IgD-negative memory B cell (primary cell): ENCODE data around the gene PPARG. TPM values are rescaled to one million over a fixed set of nuclear protein-coding genes. Genes with fewer than 3 reads are reported as not detected.
"Not testable (repeated sequence)": the region's sequence is repeated elsewhere in the genome, so short reads cannot be mapped to it uniquely, and the experiment has no call there.

ENCODE experiments used
- H3K27ac Mint-ChIP-seq, 3 donors: one replicate each; pipeline ENCODE4 v1.8.0; 2020 to 2022; ENCODE audit warnings: mild to moderate bottlenecking in 3 of 3, mixed read lengths in 3 of 3, moderate library complexity in 1 of 3
- H3K27me3 Mint-ChIP-seq: one replicate; pipeline ENCODE4 v1.8.0; 2021; ENCODE audit warnings: mixed read lengths
- H3K36me3 Mint-ChIP-seq: one replicate; pipeline ENCODE4 v1.8.0; 2020; ENCODE audit warnings: mild to moderate bottlenecking, mixed read lengths
- H3K4me1 Mint-ChIP-seq, 3 donors: one replicate each; pipeline ENCODE4 v1.8.0; 2020 to 2022; ENCODE audit warnings: mixed read lengths in 3 of 3, mild to moderate bottlenecking in 1 of 3
- H3K4me3 Mint-ChIP-seq, 4 donors: one replicate each; pipeline ENCODE4 v1.8.0; 2020 to 2022; ENCODE audit warnings: mild to moderate bottlenecking in 4 of 4, mixed read lengths in 4 of 4, moderate library complexity in 3 of 4
- H3K9me3 Mint-ChIP-seq, 3 donors: one replicate each; pipeline ENCODE4 v1.8.0; 2020 to 2021; ENCODE audit warnings: mixed read lengths in 3 of 3, mild to moderate bottlenecking in 1 of 3
- polyA plus RNA-seq: library from polyadenylated mRNA; unstranded; fragments of 300-500 nt; fragmentation: Illumina TruSeq; gene quantifications from one replicate; pipeline ENCODE4 v1.2.3, GENCODE V29; 2021

The PPARG gene
- polyA plus RNA-seq, 1 donor from 2014 or later = not detected

DNA sequence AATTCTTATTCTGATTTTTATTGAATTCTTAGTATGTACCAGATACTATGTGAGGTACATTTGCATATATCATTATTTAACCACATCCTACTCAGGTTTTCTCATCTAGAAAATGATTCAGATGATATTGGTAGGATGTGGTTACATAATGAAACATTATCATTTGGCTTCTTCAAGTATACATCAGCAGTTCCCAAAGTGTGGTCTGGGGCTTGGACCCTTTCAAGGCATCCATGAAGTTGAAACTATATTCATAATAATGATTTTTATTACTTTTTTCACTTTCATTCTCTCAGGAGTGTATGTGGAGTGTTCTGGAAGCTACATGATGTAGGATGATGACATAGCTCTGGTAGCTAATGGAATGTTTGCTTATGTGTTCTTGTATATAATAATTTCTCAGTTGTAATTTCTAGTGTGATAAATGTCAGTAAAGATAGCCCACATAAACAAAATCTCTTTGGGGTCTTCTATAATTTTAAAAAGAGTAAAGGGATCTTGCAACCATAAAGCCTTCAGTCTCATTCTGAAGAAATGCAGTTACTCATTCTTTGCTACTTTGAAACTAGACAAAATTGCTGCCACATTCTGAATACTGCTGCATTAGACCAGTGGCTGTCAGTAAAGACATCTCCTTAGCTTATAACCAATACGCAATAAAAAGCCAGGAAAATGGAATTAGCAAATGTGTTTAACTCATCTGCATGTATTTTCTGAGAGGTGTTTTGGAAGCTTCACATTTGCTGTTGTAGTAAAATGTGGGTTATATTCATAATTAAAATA lies 95.8 kb downstream of the PPARG start:
- Mint-ChIP-seq H3K36me3 (no peaks in the 10 kb centered on the region), H3K27me3 (peaks cover 6% of the 10 kb centered on the region), H3K27ac (no peak overlapping the region), H3K9me3 (peaks cover 1 to 3% (median 1%) of the 10 kb centered on the region in 3 donors), H3K4me3 (no peak overlapping the region), H3K4me1 (peaks cover 8 to 11% (median 9%) of the 10 kb centered on the region in 3 donors)

DNA sequence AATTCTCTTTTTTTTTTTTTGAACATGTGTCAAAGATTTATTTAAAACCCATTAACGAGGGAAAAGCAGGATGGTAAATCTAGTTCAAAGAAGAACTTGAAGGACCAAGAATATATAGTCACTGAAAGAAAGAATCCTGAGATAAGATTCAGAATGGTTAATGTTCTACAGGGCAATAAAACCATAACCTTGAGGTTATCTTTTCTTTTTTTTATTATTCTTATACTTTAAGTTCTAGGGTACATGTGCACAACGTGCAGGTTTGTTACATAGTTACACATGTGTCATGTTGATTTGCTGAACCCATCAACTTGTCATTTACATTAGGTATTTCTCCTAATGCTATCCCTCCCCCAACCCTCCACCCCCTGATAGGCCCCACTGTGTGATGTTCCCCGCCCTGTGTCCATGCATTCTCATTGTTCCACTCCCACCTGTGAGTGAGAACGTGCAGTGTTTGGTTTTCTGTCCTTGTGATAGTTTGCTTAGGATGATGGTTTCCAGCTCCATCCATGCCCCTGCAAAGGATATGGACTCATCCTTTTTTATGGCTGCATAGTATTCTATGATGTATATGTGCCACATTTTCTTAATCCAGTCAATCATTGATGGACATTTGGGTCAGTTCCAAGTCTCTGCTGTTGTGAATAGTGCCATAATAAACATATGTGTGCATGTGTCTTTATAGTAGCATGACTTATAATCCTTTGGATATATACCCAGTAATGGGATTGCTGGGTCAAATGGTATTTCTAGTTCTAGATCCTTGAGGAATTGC lies 97.8 kb downstream of the PPARG start:
- not testable (repeated sequence) for H3K4me3 Mint-ChIP-seq, H3K27me3 Mint-ChIP-seq, H3K9me3 Mint-ChIP-seq, H3K36me3 Mint-ChIP-seq, H3K27ac Mint-ChIP-seq, H3K4me1 Mint-ChIP-seq

DNA sequence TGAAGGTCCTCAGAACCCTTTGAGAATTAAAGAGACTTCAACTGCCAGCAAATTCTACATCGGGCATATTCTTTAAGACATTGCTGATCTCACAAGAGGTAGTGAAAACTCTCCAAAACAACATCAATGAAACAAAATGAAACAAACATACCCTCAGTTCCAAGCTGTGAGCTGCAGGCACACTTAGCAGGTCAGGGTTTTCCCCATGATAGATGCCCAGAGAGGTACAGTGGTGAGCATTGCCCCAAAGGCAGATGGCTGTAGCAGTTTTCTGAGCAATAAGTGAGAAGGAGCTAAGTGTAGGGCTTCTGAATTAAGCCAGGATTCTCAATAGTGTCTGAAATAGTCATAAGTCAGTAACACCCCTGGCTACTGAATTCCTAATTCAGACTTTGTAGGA lies 99.3 kb downstream of the PPARG start:
- H3K36me3 Mint-ChIP-seq = no peaks in the 10 kb centered on the region
- peaks cover 1 to 3% (median 1%) of the 10 kb centered on the region in 3 donors for H3K9me3 Mint-ChIP-seq
- H3K4me1 Mint-ChIP-seq = peaks cover 0 to 4% (median 0%) of the 10 kb centered on the region in 3 donors
- no peak overlapping the region for H3K27ac Mint-ChIP-seq
- no peak overlapping the region for H3K4me3 Mint-ChIP-seq
- peaks cover 6% of the 10 kb centered on the region for H3K27me3 Mint-ChIP-seq

DNA sequence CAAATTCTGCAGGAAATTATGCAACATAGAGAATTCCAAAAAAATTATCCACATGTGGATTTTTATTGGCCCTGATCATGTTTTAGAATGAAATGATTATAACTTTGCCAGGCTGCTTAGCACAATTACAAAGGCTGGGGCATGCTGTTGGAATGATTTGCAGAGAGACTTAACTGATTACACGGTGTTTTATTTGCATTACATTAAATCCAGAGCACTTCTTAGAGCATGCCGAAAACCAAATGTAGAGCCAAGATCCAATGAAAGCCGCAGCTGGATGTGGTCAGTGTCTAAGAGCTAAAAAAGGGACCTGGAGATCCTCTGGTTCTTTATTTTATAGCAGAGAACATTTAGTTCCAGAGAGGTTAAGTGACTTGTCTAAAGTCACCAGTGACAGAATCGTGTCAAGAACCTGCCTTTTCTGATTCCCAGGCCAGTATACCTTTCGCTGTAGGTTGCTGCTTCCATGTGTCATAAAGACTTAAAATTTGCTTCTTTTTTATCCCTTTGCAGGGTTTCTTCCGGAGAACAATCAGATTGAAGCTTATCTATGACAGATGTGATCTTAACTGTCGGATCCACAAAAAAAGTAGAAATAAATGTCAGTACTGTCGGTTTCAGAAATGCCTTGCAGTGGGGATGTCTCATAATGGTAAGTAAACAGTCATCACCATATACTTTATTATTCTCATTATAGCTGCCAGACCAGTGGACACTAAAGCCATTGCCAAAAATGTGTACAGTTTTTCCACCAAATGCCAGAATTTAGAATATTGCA lies 103.4 kb downstream of the PPARG start:
- peaks cover 0 to 3% (median 1%) of the 10 kb centered on the region in 3 donors for H3K9me3 Mint-ChIP-seq
- H3K27ac Mint-ChIP-seq = no peak overlapping the region
- H3K4me3 Mint-ChIP-seq = no peak overlapping the region
- peaks cover under 1% of the 10 kb centered on the region for H3K27me3 Mint-ChIP-seq
- H3K36me3 Mint-ChIP-seq = no peaks in the 10 kb centered on the region
- peaks cover 5 to 22% (median 12%) of the 10 kb centered on the region in 3 donors for H3K4me1 Mint-ChIP-seq

DNA sequence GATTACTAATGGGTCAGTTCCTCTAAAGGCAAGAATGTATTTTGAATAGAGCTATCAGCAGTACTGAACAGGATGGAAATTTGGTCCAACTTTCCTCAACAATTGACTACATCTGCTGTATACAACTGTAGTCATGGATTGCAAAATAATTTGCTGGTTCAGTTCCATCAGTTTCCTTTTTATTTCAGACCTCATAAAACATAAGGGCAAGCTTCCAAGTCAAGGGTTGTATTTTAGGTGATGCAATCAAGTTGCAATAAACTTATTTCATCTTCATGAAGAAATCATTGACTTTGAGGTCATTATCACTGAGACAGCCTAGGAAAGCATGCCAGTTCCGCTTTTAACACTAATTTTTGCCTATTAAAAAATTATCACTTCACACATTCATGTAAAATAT lies 105.0 kb downstream of the PPARG start:
- Mint-ChIP-seq H3K27ac (no peak overlapping the region), H3K9me3 (no peaks in the 10 kb centered on the region), H3K27me3 (no peaks in the 10 kb centered on the region), H3K4me3 (no peak overlapping the region), H3K4me1 (peaks cover 12 to 31% (median 22%) of the 10 kb centered on the region in 3 donors), H3K36me3 (no peaks in the 10 kb centered on the region)

DNA sequence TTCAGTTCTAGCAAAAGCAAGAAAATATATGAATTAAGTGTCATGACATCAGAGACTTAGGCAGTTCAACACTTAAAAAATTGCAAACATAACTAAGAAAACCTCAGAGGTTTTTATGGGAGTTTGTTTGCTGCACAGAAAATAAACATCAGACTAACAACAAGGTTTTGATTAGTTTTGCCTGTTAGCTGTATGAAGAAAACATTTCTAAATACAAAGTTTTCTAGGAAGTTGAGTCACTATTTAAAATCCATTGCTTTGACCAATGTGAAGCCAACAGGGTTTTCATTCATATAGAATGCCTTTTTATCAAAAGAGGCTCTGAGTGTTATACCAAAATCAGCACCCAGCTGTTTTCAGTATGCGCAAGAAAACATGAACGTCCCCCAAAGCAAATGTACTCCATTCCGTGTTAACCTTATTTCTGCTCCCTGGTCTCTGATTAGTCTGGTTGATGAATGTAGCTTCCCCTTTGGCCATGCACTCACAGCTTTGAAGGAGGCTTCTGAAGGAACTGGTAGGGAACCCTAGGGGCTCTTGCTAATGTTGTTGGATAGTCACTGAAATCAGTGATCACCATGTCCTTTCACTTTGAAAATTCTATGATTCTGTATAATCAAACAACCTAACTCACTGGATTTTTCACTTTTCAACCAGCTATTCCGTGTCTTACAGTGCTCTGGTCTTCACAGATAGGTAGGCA lies 105.8 kb downstream of the PPARG start:
- Mint-ChIP-seq H3K36me3 (no peaks in the 10 kb centered on the region), H3K4me3 (peak overlapping the region; percentile 69 to 87 (median 82)), H3K27ac (peak overlapping the region in 1 of 3 donors; percentile 27), H3K4me1 (peaks cover 15 to 32% (median 25%) of the 10 kb centered on the region in 3 donors), H3K27me3 (no peaks in the 10 kb centered on the region), H3K9me3 (no peaks in the 10 kb centered on the region)

DNA sequence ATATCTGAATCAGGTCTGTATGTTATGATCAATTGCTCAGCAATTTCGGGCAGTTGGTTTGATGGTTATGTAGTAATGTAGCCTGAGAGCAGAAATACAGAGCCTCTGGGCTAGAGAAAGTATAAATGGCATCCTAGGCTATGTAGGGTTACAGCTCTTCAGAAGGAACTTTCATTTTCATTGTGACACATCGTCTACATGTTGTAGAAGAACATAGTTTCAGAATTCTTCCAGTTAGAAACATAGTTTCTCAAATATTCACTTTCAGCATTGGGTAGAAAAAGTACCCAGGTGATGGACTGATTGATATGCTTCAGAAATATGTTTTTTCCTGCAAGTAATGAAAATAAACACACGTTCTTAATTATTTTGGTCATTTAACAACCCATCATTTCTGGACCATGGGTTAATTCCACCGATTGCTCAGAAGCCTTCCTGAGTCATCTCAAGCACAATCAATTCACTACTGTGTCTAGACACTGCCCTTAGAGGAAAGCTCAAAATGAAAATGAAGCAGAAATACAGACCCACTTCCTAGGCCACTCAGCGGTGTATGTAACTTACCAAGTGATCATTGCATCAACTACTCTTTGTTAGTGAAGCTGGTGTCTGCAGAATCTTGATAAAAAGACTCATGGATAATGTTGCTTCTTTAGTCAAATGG lies 106.6 kb downstream of the PPARG start:
- Mint-ChIP-seq H3K27me3 (no peaks in the 10 kb centered on the region), H3K27ac (peak overlapping the region in 2 of 3 donors; percentile 8 to 41), H3K9me3 (no peaks in the 10 kb centered on the region), H3K4me3 (peak overlapping the region; percentile 69 to 87 (median 82)), H3K36me3 (no peaks in the 10 kb centered on the region), H3K4me1 (peaks cover 16 to 36% (median 31%) of the 10 kb centered on the region in 3 donors)

DNA sequence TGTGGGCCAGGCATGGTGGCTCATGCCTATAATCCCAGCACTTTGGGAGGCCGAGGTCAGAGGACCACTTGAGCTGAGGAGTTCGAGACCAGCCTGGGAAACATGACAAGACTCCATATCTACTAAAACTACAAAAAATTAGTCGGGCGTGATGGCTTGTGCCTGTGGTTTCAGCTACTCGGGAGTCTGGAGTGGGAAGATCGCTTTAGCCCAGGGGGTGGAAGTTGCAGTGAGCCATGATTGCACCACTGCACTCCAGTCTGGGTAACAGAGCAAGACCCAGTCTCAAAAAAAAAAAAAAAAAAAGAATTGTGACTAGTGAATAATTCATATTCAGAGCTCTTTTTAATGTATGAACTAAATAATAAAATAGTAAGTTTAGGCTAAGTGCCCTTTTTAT lies 107.6 kb downstream of the PPARG start:
- H3K27me3 Mint-ChIP-seq = no peaks in the 10 kb centered on the region
- peaks cover 24 to 44% (median 39%) of the 10 kb centered on the region in 3 donors for H3K4me1 Mint-ChIP-seq
- no peaks in the 10 kb centered on the region for H3K9me3 Mint-ChIP-seq
- no peak overlapping the region for H3K27ac Mint-ChIP-seq
- H3K36me3 Mint-ChIP-seq = no peaks in the 10 kb centered on the region
- no peak overlapping the region for H3K4me3 Mint-ChIP-seq

DNA sequence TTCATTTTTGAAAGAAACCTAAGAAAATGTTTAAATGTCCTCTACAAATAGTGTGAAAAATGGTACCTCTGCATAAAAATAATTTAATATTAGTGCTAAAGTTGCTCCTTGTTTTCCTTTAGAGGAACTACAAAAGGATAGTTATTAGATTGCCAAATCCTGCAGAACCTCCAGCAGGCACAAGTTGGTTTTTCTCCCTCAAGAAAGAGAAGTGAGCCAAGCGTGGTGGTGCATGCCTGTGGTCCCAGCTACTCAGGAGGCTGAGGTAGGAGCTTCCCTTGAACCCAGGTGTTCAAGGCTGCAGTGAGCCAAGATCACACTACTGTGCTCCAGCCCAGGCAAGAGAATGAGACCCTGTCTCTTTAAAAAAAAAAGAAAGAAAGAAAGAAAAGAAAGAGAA lies 110.4 kb downstream of the PPARG start:
- Mint-ChIP-seq H3K9me3 (no peaks in the 10 kb centered on the region), H3K4me1 (peaks cover 24 to 43% (median 39%) of the 10 kb centered on the region in 3 donors), H3K4me3 (peak overlapping the region in 1 of 4 donors; percentile 35), H3K36me3 (no peaks in the 10 kb centered on the region), H3K27ac (no peak overlapping the region), H3K27me3 (no peaks in the 10 kb centered on the region)

DNA sequence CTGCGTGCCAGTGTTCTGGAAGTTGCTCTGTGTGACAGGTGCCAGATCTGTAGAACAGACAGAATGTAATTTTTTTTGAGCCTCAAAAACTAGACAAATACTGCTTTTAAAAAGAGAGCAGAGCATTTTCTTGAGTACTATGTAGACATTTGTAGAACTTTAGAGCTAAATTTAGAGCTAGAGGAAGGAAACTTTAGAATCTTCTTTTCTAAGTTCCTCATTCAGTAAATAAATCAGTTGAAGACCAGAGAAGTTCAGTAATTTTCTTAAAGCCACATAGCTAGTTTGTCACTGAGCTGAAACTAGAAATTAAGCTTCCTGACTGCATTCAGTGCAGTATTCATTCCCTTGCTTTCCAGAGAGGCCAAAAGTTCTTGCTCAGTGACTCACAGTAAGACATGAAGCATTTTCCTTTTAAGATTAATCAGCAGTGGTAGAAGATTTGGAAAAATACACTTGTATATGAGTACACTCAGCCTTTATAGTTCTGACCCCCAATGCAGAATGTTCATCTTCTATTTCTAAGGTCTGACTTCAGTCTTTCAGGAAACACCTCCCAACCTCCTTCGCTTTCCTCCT lies 111.8 kb downstream of the PPARG start:
- Mint-ChIP-seq H3K27ac (peak overlapping the region in 1 of 3 donors; percentile 54), H3K36me3 (no peaks in the 10 kb centered on the region), H3K9me3 (no peaks in the 10 kb centered on the region), H3K4me1 (peaks cover 20 to 28% (median 27%) of the 10 kb centered on the region in 3 donors), H3K4me3 (peak overlapping the region in 3 of 4 donors; percentile 28 to 84 (median 65)), H3K27me3 (no peaks in the 10 kb centered on the region)

DNA sequence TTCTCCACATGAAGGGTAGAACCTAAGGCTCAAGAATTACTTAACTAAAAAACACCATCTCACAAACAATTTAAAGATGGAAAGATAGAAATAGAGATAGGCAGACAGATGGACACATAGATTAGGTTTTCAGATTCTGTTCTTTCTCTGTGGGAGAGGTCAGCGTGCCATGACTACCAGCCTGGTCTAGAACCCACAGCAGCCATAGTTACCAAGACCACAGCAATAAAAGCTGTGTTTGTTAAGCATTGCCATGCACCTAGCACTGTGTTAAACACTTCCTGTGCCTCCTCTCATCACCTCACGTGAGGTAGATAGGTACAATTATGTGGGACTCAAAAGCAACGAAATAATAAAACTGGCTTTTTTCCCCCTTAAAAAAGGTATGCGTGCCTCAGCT lies 112.3 kb downstream of the PPARG start:
- H3K27ac Mint-ChIP-seq = no peak overlapping the region

DNA sequence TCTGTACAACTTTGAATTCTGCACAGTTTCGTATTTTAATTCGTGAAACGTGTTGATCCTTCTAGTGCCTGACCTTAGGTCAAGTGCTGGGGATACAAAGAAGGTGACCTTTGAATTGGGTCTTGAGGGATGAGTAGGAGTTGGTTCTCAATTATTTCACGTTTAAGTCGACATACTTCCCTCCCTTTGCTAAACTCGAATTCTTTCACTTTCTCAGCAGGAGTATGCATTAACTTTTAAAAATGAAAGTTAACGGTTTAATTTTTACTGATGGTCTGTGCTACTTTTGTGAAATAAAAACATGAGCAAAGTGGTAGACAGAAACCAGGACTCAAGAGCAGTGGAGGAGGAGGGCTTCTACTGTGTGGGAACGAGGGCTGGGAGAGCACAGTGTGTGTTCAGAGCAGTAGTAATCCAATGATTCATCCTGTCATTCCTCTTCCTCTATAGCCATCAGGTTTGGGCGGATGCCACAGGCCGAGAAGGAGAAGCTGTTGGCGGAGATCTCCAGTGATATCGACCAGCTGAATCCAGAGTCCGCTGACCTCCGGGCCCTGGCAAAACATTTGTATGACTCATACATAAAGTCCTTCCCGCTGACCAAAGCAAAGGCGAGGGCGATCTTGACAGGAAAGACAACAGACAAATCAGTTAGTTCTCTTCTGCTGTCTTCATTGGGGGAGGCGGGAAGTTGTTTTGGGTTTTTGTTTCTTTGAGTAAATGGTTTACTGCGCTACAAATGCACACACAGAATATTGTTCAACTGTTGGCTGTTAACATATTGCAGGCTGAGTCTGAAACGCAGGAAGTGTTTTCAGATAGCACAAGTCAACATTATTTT lies 116.8 kb downstream of the PPARG start:
- no peak overlapping the region for H3K4me3 Mint-ChIP-seq
- no peaks in the 10 kb centered on the region for H3K9me3 Mint-ChIP-seq
- no peak overlapping the region for H3K27ac Mint-ChIP-seq
- no peaks in the 10 kb centered on the region for H3K36me3 Mint-ChIP-seq
- H3K4me1 Mint-ChIP-seq = peaks cover 6% of the 10 kb centered on the region in 3 donors
- H3K27me3 Mint-ChIP-seq = no peaks in the 10 kb centered on the region

More for the DNA sequence above, 112.3 kb downstream of the PPARG start:
- Mint-ChIP-seq H3K9me3 (no peaks in the 10 kb centered on the region), H3K36me3 (no peaks in the 10 kb centered on the region), H3K4me1 (peaks cover 18 to 27% (median 26%) of the 10 kb centered on the region in 3 donors), H3K27me3 (no peaks in the 10 kb centered on the region), H3K4me3 (peak overlapping the region in 3 of 4 donors; percentile 28 to 84 (median 65))
